GM12875 (cell line): ENCODE measurements around the gene SLCO3A1.

Source experiments
- H3K4me3 ChIP-seq: one replicate; pipeline ENCODE4 v1.5.1; 2011; ENCODE audit warnings: low read depth, low read length, control low read depth
- CTCF ChIP-seq: IDR thresholded peaks from 2 replicates; pipeline ENCODE4 v1.5.1; 2011; ENCODE audit warnings: low read depth, mild to moderate bottlenecking, control low read depth, inconsistent platforms, low read length, moderate library complexity, borderline replicate concordance; ENCODE audit not compliant: insufficient read depth

Gene SLCO3A1

GRCh38 chr15:91833056-91833455 is 20.5 kb upstream of the SLCO3A1 start:
- no peak for TF ChIP-seq CTCF
- no peak overlapping the region for H3K4me3 ChIP-seq

GRCh38 chr15:91839867-91840266 is 13.6 kb upstream of the SLCO3A1 start:
- no peak for TF ChIP-seq CTCF
- H3K4me3 ChIP-seq = no peak overlapping the region

- no peak for TF ChIP-seq CTCF
- H3K4me3 ChIP-seq = no peak overlapping the region
Observed at GRCh38 chr15:91841861-91842260, 11.6 kb upstream of the SLCO3A1 start.

GRCh38 chr15:91844341-91844740 is 9.2 kb upstream of the SLCO3A1 start:
- TF ChIP-seq CTCF = no peak
- no peak overlapping the region for H3K4me3 ChIP-seq

- no peak overlapping the region for H3K4me3 ChIP-seq
- no peak for TF ChIP-seq CTCF
Observed at GRCh38 chr15:91844928-91845327, 8.6 kb upstream of the SLCO3A1 start.

- TF ChIP-seq CTCF = no peak
- H3K4me3 ChIP-seq = no peak overlapping the region
Observed at GRCh38 chr15:91845720-91846119, 7.8 kb upstream of the SLCO3A1 start.

- no peak for TF ChIP-seq CTCF
- H3K4me3 ChIP-seq = no peak overlapping the region
Observed at GRCh38 chr15:91849180-91849579, 4.3 kb upstream of the SLCO3A1 start.
